Measurements from ENCODE around the gene SHISAL2A. TPM values are rescaled to one million over a fixed set of nuclear protein-coding genes. Genes with fewer than 3 reads are reported as not detected.

SHISAL2A gene
- total and polyA plus RNA-seq, 2 of the 4 experiments (the other 2 are of a cell fraction), result not detected

DNA sequence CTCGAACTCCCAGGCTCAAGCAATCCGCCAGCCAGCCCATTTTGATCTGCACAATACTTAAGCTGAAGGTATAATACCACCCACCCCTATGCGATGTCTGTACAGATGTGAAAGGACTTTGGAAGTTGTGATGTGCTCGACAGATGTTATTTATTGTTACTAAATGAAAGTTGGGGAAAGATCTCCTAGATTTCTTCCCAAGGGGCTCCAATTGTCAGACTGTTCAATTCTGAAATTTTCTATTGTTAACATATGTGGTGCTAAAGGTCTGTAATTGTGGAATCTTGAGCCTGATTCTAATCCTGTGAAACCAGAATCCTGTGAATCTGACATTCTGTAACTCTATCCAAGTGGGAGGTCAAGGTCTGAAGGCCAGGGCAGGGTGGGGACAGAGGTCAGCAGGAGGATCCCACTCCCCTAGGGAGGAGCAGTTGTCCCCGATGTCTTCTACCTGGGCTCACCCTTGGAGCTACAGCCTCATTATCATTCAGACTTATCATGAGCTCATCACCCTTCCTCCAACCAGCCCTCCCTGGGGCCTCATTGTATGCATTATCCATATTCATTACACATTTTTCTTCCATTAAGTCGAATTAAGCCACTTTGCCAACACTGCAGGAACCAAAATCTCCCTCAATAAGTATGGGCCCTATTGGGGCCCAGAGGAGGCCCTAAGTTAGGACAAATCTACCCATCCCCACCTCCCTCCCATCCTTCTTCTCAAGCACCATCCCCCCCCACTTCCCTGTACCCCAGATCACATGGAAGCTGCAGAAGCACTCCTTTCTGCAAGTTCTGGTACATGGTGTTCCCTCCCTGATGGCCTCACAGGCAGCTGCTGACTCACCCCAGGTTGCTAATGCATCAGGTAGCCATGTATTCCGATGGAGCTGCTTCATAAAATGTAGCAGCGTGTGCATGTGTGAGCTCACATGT, 32.3 kb downstream of the SHISAL2A start:
- dilution Hi-C loops (cut with HindIII; ENCODE audit: low sequenced_read_pairs, unreplicated experiment), result no loop called here
- TF ChIP-seq MXI1 (IDR thresholded peaks at IDR 0.05; ENCODE audit: borderline replicate concordance, low read depth, low read length), result no peak
- no peak for TF ChIP-seq POLR2A (IDR thresholded peaks at IDR 0.05; ENCODE audit: low read depth, low read length)
- TF ChIP-seq CHD1 (IDR thresholded peaks at IDR 0.05; ENCODE audit: low read depth, low read length), result no peak
- TF ChIP-seq FOS (IDR thresholded peaks at IDR 0.05; ENCODE audit: low read depth, low read length), result no peak
- TF ChIP-seq BHLHE40 (IDR thresholded peaks at IDR 0.05; ENCODE audit: low read depth, low read length), result no peak
- no peak for TF ChIP-seq RAD21 (IDR thresholded peaks at IDR 0.05; ENCODE audit: low read length)
- no peak for TF ChIP-seq CEBPB (IDR thresholded peaks at IDR 0.05; ENCODE audit: low read depth, low read length)
- no peak for TF ChIP-seq MAZ (IDR thresholded peaks at IDR 0.05; ENCODE audit: borderline replicate concordance, low read depth, low read length)
- TF ChIP-seq, protein P1, sequence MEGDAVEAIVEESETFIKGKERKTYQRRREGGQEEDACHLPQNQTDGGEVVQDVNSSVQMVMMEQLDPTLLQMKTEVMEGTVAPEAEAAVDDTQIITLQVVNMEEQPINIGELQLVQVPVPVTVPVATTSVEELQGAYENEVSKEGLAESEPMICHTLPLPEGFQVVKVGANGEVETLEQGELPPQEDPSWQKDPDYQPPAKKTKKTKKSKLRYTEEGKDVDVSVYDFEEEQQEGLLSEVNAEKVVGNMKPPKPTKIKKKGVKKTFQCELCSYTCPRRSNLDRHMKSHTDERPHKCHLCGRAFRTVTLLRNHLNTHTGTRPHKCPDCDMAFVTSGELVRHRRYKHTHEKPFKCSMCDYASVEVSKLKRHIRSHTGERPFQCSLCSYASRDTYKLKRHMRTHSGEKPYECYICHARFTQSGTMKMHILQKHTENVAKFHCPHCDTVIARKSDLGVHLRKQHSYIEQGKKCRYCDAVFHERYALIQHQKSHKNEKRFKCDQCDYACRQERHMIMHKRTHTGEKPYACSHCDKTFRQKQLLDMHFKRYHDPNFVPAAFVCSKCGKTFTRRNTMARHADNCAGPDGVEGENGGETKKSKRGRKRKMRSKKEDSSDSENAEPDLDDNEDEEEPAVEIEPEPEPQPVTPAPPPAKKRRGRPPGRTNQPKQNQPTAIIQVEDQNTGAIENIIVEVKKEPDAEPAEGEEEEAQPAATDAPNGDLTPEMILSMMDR (conservative IDR thresholded peaks at IDR 0.05; ENCODE audit: low read depth, low read length), result no peak
- TF ChIP-seq RFX5 (IDR thresholded peaks at IDR 0.05; ENCODE audit: low read depth, low read length), result no peak
- TF ChIP-seq RCOR1 (IDR thresholded peaks at IDR 0.05; ENCODE audit: insufficient replicate concordance, low read length), result no peak
- no peak for TF ChIP-seq MAFK (IDR thresholded peaks at IDR 0.05; ENCODE audit: low read depth, low read length)
- TF ChIP-seq, protein P2, sequence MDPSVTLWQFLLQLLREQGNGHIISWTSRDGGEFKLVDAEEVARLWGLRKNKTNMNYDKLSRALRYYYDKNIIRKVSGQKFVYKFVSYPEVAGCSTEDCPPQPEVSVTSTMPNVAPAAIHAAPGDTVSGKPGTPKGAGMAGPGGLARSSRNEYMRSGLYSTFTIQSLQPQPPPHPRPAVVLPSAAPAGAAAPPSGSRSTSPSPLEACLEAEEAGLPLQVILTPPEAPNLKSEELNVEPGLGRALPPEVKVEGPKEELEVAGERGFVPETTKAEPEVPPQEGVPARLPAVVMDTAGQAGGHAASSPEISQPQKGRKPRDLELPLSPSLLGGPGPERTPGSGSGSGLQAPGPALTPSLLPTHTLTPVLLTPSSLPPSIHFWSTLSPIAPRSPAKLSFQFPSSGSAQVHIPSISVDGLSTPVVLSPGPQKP (IDR thresholded peaks at IDR 0.05; ENCODE audit: borderline replicate concordance, low read depth, low read length), result no peak
- TF ChIP-seq NFE2L2 (IDR thresholded peaks at IDR 0.05; ENCODE audit: low read depth, low read length), result no peak
- no peak for TF ChIP-seq SMC3 (IDR thresholded peaks at IDR 0.05; ENCODE audit: low read depth, low read length)

More for the DNA sequence above, 32.3 kb downstream of the SHISAL2A start:
- Histone ChIP-seq H2BK5ac (ENCODE audit: low read depth, low read length, poor library complexity, severe bottlenecking) (no peak overlapping the region), H2AK5ac (ENCODE audit: low read depth, low read length) (no peak overlapping the region), H4K8ac (ENCODE audit: low read depth in 2 of 2, low read length in 2 of 2) (no peak overlapping the region), H3K56ac (ENCODE audit: extremely low read depth, insufficient read depth, low read length) (no peak overlapping the region), H3K14ac (replicated peaks; ENCODE audit: low read depth, low read length) (no peak overlapping the region), H3K27ac (ENCODE audit: insufficient read depth, low read length) (no peak overlapping the region), H3K36me3 (ENCODE audit: control insufficient read depth, insufficient read depth, low read length) (no peaks in the 10 kb centered on the region), H3K4ac (ENCODE audit: low read depth, low read length) (no peak overlapping the region; the same call in 1 of the 2 replicates), H2AFZ (replicated peaks; ENCODE audit: low read length, poor library complexity) (peak overlapping the region; percentile 26), H3K23ac (ENCODE audit: low read depth, low read length) (no peak overlapping the region), H3K18ac (ENCODE audit: low read depth, low read length) (no peak overlapping the region), H3K4me2 (ENCODE audit: low read depth, low read length) (no peak overlapping the region), H3K4me1 (ENCODE audit: control insufficient read depth, insufficient read depth, low read length) (peaks cover 11% of the 10 kb centered on the region), H4K5ac (ENCODE audit: low read depth, low read length) (no peak overlapping the region), H3K9ac (ENCODE audit: low read depth, low read length) (no peak overlapping the region), H2AK9ac (replicated peaks; ENCODE audit: low read depth, low read length, poor library complexity) (no peak overlapping the region), H3K9me1 (ENCODE audit: insufficient read depth, low read length) (peaks cover 10% of the 10 kb centered on the region; the same call in 1 of the 2 replicates), H3K4me3 (ENCODE audit: insufficient read depth, low read depth, low read length) (no peak overlapping the region), H4K91ac (ENCODE audit: insufficient read depth, low read depth, low read length) (no peak overlapping the region), H4K20me1 (ENCODE audit: insufficient read depth, low read length) (no peaks in the 10 kb centered on the region), H3K79me1 (ENCODE audit: low read depth in 1 of 2, low read length in 2 of 2) (no peaks in the 10 kb centered on the region), H2BK20ac (ENCODE audit: low read depth, low read length) (no peak overlapping the region), H3K9me3 (ENCODE audit: control insufficient read depth, insufficient read depth, low read length) (no peaks in the 10 kb centered on the region), H2BK120ac (ENCODE audit: low read depth, low read length) (no peak overlapping the region), H2BK15ac (ENCODE audit: low read depth, low read length) (no peak overlapping the region), H3K27me3 (ENCODE audit: control insufficient read depth, insufficient read depth, low read length) (peaks cover 4% of the 10 kb centered on the region; the same call in 1 of the 2 replicates)
- intact Hi-C loops (cut with micrococcal nuclease), result loop anchor here (5.0 kb wide), 1 partner anchor 133 kb away; no protein-coding TSS in a partner anchor
- WGBS, 2 experiments (ENCODE audit: extremely low coverage in 2 of 2, insufficient read length in 1 of 2), result 80% methylated on average over 3 of the region's 8 CpGs; no CpG with 5 or more reads in 1 of the 2 experiments
- ATAC-seq (ENCODE audit: low read depth) (no peak), DNase-seq (no peak)
- in situ Hi-C loops (cut with MboI; ENCODE audit: low sequenced_read_pairs), result no loop called here
- ChIA-PET POLR2A (ENCODE audit: unreplicated experiment) (no interaction called here), CTCF (interaction anchor here (0.6 to 1.1 kb wide), 2 partner anchors 13 to 216 kb away, joined by 3 read pairs; no protein-coding TSS in a partner anchor)
- no TSS peak for BruUV-seq (replicated peaks)
